ENCODE results near the gene ANKRD29.
"Not testable (repeated sequence)": the region's sequence is repeated elsewhere in the genome, so short reads cannot be mapped to it uniquely, and the experiment has no call there.

ANKRD29 gene

DNA sequence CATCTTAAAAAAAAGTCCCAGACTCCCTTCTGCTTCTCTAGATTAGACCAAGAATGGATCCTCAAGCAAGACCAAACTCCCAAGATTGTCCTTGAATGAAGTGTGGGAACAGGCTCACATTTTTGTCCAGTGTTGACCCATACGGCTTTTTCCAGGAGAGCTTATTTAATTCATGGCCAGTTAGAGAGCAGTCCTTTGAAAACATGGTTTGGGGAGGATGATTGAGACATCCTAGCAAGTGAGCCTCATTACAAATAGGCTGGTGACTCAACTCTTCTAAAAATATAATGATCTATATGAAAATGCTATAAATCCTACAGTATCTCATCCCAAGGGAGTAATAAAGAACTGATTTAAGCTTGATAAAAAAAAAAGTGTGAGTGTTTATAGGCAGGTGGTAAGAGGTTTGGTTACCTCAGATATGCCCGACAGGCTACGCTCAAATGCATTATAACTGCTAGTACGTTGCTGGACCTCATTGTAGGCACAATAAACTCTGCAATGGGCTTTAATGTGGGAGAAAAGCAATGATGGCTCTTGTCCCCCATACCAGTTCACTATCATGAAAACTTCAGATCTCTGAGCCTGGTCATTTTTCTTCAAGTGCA is 17.0 kb downstream of the ANKRD29 start:
- DNase-seq (ENCODE audit: low read depth in 1 of 2, low spot score in 1 of 2), result no peak

DNA sequence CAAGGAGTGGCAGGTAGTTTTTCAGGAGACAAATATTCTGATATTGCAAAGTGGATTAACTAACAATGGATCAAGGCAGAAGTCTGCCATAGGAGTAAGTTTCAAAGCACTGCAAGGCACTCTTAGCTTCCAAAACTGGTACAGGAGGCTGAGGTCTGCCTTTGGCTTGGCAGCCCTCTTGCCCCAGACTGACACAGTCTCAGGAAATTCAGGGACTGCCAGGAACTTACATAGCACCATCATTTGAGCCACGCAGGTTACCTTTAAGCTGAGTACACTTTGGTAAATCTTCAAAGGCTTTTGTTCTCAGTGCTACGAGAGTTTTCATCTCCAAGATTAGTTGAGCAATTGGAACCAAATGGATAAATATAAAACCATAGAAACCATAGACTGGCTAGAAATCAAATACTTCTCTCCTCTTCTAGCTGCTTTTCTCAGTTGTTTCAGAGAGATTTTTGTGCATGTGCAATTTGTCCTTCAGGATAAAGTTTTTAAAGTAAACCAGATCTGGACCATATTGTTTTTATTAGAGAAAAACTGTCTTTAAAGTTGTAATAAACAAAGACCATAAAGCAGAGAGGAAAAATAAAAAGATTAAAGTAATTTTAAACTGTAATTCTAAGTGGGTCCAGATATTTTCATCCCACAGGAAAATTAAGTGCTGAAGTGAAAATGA is 18.8 kb downstream of the ANKRD29 start:
- no peak for DNase-seq (ENCODE audit: low read depth in 1 of 2, low spot score in 1 of 2)

DNA sequence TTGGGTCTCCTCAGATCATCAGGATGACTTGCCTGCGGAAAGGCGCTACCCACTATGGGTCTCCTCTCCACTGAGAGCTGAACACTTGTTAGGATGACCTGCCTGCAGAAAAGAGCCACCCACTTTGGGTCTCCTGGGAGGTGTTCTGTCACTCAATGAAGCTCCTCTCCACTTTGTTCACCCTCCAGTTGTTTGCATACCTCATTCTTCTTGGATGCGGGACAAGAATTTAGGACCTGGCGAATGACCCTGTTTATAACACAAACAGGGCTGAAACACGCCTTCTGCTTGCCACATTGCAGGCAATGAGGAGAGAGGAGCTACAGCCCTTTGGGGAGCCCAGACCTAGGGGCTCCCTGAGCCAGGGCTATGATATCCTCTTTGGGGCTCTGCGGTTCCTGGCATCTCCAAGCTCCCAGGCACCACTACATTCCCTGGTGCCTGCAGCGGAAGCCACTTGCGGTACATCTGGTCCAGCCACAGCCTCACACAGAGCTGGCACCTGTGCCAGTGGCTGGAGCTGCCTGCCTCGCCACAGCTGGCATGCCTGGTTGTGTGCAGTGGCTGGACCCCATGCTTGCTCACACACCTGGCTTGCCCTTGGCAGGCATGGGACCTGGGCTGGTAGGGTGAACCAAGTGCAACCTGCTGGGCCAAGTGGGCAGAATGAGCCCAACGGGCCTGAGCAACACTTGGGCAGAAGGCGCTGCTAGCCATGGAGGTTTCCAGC is 20.6 kb downstream of the ANKRD29 start:
- DNase-seq (ENCODE audit: low read depth in 1 of 2, low spot score in 1 of 2), result no peak

DNA sequence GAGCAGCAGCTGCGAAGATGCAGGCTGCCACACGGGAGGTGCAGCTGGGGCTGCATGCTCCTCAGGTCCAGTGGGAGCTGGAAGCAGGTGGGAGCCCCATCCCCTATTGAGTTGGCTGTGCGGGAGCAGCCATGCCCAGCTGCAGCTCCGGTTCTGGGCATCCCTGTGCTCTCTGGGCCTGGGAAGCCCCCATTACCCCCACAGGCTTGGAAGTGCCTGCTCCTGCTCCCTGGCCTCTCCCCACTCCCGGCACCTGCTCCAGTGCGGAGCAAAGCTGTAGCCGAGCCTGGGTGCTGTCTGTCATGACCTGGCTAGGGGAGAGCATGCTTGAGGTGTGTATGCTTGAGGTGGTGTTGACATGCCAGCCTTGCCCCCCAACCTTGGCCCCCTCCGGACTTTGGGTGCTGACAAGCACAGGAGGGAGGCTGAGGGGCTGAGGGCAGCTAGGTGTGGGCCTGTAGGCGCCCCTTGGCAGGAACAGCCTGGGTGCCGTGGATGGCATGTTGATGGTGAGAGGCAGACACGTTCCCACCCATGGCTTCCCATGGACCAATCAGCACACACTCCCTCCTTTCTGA is 21.5 kb downstream of the ANKRD29 start:
- no peak for DNase-seq (ENCODE audit: low read depth in 1 of 2, low spot score in 1 of 2)

DNA sequence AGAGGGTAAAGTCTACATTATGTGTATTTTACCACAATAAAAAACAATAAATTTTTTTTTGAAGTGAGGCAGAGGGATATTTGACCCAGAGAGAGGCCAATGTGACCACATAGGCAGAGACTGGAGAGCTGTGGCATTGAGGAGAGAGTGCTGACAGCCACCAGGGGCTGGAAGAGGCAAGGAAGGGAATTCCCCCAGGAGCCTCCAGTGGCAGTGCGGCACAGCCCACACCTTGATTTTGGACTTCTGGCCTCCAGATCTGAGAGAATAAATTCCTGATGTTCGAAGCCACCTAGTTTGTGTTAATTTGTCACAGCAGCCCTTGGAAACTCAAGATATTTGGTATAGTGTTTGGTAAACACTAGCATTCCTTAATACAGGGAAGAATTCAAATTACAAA is 22.7 kb downstream of the ANKRD29 start:
- no peak for DNase-seq (ENCODE audit: low read depth in 1 of 2, low spot score in 1 of 2)

DNA sequence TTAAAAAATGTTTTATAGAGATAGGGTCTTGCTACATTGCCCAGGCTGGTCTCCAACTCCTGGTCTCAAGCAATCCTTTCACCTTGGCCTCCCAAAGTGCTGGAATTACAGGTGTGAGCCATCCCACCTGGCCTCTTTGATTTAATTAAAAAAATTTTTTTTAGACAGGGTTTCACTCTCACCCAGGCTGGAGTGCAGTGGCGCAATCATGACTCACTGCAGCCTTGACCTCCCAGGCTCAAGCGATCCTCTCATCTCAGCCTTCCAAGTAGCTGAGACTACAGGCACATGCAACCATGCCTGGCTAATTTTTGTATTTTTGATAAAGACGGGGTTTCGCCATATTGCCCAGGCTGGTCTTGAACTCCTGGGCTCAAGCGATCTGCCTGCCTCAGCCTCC is 26.3 kb downstream of the ANKRD29 start:
- DNase-seq (ENCODE audit: low read depth in 1 of 2, low spot score in 1 of 2), result not testable (repeated sequence)

DNA sequence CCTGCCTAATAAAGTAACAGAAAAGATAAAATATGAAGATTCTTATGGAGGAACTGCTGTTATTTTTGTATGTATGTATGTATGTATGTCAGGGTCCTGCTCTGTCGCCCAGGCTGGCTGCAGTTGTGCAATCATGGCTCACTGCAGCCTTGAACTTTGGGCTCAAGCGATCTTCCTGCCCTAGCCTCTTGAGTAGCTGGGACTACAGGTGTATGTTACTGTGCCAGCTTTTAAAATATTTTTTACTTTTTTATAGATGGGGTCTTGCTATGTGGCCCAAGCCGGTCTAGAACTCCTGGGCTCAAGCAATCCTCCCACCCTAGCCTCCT is 26.7 kb downstream of the ANKRD29 start:
- DNase-seq (ENCODE audit: low read depth in 1 of 2, low spot score in 1 of 2), result no peak

DNA sequence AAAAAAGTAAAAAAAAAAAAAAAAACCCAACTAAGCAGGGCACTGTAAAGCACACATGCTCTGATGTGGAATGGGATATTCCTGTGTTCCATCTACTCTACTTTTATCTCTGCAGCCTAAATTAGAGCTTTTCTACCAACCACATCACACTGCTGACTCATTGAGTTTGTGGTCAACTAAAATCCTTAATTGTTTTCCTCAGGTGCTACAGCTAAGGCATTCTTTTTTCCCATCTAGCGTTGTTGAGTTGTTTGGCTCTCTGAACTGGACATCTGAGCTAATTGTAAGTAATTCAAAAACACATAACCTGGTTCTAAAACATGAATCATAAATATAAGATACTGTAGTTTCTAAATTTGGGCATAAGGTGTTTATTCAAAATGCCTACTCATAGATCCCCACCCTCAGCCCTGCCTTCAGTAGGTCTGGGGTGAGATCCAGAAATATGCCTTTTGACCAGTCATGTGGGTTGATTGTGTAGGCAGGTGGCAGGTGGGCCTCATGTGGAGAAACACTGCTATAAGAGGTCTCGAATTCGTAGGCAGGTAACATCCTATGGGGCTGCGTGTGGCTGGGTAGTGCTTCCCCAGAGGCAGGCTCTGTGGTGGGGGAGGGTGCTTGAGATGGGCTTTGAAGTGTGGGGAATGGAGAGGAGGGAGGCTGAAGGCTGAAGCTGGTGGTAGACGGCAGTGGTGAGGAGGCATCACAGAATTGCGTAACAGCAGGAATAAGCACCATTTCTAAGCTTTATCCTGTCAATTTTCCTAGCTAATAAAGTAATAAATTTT is 27.2 kb downstream of the ANKRD29 start:
- no peak for DNase-seq (ENCODE audit: low read depth in 1 of 2, low spot score in 1 of 2)

DNA sequence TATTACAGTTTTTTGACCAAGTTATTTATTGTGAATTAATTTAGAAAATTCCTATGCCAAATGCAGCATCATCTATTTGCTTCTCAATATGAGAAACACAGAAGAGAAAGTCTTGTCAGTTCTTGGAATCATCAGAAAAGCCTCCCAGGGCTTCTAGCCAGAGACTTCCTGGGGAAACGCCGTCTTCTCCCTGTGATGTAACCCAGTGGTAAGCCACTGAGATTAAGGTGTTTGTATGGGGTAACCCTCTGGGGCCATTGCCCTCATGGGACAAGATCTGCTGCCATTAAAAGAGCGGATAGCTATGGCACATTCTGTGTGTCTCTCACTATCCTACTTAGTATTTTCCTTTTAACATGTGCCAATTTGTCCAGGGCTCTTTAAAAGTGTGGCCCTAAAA is 28.0 kb downstream of the ANKRD29 start:
- DNase-seq (ENCODE audit: low read depth in 1 of 2, low spot score in 1 of 2), result no peak

DNA sequence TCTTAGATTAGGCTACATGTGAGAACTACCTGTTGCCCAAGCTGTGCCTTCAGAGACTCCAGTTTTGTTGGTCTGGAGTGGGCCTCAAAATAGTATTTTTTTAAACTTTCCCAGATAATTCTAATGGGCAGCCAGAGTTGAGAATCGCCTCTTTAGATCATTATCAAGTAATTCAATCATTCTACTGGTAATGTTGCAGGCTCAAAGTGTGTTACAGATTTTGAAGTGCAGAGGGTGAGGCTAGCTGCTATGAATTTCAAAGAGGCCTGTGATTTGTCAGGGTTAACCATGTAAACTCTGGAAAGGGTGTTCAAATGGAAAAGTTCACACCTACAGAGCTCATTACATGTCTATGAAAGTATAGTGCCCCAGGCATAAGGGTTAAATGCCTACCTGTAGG is 30.1 kb downstream of the ANKRD29 start:
- no peak for DNase-seq (ENCODE audit: low read depth in 1 of 2, low spot score in 1 of 2)

DNA sequence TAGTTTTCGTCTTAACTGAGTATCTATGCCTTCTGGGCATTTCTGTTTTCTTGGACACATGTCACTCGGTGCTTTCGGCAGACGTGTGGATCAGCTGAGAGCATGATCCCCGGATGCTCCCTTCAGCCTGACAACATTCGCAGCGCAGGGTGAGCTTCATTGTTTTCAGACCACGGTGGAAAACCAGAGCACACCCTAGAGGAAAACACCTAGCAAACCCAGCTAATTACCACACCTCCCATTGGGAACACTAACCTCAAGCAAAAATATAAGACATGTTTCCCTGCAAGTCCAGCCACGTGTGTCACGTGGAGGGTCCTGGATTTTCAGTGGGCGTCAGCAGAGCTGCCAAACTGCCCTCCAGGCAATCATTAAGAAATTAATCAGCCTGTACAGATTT is 31.0 kb downstream of the ANKRD29 start:
- DNase-seq (ENCODE audit: low read depth in 1 of 2, low spot score in 1 of 2), result no peak

DNA sequence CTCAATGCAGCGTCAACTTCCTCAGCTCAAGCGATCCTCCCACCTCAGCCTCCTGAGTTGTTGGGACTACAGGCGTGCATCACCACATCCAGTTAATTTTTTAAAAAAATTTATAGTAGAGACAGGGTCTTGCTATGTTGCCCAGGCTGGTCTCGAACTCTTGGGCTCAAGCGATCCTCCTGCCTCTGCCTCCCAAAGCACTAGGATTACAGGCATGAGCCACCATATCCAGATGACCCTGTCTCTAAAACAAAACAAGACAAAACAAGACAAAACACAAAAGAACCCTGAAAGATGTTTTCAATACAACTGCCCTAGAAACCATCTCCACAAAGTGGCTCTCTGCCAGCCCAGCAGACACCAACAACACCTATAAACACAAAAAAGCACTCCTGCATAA is 31.4 kb downstream of the ANKRD29 start:
- DNase-seq (ENCODE audit: low read depth in 1 of 2, low spot score in 1 of 2), result no peak

DNA sequence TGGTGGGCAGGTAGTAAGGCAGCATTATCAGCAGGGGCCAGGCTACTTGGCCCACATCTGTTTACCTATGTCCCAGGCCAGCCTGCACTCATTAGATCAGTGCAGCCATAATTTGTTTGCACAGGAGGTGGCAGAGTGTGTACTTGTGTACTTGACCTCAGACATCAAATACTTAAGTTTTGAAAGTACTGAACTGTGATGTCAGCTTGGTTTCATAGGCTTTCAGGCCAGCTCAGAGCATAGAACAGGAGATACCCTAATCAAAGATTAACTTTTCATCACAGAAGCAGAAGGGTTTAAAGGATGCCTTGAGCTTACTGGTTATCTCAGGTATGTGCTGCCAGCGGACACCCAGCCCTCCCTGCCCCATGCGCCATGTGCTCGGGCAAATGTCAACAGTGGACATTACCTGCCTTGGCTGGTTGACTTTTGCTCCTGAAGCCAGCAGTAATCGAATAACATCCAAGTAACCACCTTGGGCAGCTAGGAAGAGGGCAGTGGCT is 33.2 kb downstream of the ANKRD29 start:
- DNase-seq (ENCODE audit: low read depth in 1 of 2, low spot score in 1 of 2), result no peak

DNA sequence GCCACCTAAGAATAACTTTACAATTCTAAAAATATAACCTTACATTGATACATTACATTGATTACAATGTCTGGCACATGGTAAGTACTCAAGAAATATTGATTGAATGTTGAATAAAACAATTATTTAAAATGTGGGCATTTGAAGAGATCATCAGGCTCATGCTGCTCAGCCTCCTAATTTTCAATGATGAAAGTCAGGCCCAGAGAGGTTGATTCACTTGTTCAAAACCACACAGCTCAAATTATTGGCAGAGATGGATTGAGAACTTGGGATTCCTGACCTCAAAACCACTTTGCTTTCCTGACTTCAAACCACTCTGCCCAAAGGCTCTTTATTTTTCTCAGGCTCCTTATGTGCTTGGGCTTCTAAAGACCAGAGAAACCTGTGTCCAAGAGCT is 34.7 kb downstream of the ANKRD29 start:
- no peak for DNase-seq (ENCODE audit: low read depth in 1 of 2, low spot score in 1 of 2)

DNA sequence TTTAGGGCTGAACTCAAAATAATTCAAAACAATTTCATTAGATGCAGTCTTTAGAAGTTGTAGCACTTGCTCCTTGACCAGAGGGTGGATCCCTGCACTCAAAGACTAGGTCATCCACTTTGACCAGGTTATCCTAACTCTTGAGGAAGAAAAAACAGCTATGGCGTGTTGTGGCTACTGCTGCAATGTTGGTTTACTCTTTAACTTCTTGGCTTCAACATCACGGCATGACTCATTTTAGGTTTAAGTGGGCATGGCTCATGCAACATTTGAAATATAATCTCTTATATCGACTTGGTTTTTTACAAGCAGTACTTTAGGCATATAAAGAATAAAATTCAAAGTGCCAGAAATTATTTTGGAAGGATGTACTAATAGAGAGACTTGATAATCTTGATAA is 35.4 kb downstream of the ANKRD29 start:
- no peak for DNase-seq (ENCODE audit: low read depth in 1 of 2, low spot score in 1 of 2)

DNA sequence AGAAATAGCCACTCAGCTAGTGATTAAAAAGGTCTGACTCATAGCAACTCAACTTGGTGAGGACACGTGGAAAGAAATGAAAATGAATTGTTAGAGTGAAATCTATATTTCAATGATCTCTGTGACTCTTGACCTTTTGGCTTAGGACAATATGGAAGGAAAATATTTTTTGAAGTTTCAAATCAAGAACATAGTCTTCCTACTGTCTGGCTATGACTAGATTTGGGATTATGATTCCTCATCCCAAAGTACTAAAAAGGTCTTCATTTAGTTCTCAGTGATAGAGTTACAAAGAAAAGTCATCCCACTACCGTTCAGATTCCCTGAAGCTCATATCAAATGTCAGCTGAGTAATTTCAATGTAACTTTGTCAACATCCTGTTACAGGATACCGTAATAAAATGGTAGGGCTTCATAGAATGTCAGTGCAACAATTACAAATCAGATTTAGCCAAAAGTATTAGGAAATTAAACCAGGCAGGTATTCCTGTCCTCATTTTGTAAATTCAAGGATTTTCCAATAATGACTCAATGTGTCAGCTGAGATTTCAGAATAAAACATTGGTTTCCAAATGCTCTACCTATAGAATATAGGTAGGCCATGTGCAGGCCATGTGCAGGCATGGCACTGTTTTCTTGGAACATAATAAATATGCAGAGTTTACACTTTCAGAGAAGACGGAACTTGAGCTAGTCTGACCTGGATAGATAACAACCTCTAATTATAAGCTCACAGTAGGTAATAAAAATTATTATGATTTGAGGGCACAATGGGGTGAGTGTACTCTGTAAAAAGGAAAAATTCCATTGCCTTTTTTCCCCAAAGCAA is 36.0 kb downstream of the ANKRD29 start:
- DNase-seq (ENCODE audit: low read depth in 1 of 2, low spot score in 1 of 2), result no peak

DNA sequence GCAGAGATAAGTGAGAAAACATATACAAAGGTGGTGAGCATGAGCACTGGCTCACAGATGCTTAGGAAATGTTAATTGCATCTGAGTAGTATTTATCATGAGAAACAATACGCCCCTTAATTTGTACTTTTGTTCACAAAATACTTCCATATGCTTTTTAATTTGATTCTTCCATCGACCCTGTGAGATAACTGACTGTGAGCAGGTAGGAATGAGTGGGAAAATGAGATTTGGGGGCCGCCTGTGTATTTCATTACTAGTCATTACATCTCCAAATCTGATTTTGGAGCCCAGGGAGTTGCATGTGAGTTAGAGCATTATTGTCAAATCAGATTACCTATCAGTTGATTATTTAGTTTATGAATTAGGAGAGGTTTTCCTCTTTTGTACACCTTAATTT is 39.7 kb downstream of the ANKRD29 start:
- DNase-seq (ENCODE audit: low read depth in 1 of 2, low spot score in 1 of 2), result no peak

DNA sequence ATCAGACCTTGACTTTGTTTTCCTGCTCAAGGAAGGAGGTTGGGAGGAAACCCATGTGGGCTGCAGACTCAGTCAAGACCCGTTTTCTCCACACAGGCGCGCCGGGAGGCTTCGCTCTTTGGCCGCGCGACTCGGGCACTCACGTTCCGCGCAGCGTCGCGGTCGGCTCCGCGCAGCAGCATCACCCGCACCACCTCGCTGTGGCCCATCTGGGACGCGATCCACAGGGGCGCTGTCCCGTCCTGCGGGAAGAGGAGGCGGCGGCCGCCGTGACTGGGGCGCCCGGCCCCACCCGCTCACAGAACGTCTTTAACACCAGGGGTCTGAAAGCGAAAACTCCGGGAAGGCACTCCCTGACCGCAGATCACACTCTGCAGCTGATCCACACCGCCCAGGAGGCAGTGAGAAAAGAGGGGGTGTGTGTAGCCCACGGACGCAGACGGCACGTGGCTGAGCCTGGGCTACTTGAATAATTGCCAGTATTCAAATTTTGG is 43.3 kb downstream of the ANKRD29 start:
- DNase-seq (ENCODE audit: low read depth in 1 of 2, low spot score in 1 of 2), result no peak

DNA sequence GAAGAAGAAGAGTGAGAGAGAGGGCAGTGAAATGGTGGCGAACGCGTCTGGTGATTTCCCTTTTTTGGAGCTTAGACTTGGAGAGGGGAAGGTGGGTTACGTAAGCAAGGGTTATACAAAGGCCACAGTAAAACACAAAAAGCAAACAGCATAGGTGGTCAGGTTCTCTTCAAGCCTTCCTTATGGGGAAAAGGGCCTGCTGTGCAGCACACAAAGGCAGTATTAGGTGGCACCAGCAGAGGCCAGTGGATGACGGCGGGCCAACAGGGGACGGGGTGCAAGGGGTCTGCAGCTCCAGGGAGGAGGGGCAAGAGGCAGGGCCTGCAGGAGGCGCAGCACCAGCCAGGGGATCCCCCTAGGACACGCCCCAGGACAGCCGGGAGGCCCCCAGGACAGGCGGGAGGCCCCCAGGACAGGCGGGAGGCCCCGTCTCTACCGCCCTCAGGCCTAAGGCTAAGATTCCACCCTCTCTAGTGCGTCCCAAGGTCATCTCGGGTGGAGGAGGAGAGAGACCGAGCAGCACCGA is 43.8 kb downstream of the ANKRD29 start:
- DNase-seq (ENCODE audit: low read depth in 1 of 2, low spot score in 1 of 2), result no peak

DNA sequence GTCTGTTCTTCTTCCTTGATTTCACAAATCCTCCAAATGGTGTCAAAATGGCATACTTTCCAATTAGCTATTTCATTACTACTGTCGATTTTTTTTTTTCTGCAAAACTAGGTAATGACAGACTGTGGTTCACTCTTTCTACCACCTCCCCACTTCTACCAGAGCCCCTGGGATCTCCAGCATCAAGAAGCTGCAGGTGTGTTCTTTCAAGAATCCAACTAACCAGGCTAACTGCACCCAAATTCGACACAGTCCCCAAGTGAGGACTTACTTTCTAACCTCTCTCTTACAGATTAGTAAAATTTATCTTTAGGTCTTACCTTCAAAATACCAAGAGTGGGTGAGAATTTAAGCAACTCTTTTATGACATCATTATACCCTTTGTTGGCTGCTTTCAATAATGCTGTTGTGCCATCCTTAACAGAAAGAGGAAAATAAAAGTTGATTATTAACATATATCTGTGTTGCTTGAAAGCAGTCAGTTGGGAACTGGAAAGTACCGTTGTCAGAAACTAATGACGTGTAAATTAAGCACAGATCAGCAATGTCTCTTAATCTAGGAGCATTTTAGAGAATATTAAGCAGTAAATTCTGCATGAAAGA is 45.2 kb downstream of the ANKRD29 start:
- no peak for DNase-seq (ENCODE audit: low read depth in 1 of 2, low spot score in 1 of 2)
